ENCODE results near the gene SPATA2L. TPM values are rescaled to one million over a fixed set of nuclear protein-coding genes. Genes with fewer than 3 reads are reported as not detected.

The SPATA2L gene
- total and polyA plus RNA-seq, 10 of the 15 experiments (the other 5 are each of a cell fraction or from before 2014, with no cell fraction given) = 0.20 to 6.9 (median 3.9) TPM; not detected in 1

GRCh38 chr16:89729293-89729692 is 27.8 kb upstream of the SPATA2L start:
- H3K9me3 ChIP-seq (replicated peaks; ENCODE audit: control insufficient read depth, insufficient read depth, low read length) = no peaks in the 10 kb centered on the region
- BruUV-seq (replicated peaks) = no TSS peak
- H3K4me3 ChIP-seq = no peak overlapping the region
- 90% methylated on average over 16 of the region's 18 CpGs for WGBS (ENCODE audit: insufficient coverage, insufficient replicate concordance, low lambda C conversion rate, missing lambda C conversion rate)
- FAIRE-seq = no peak
- DNase-seq (ENCODE audit: low read depth, low spot score) = no peak
- SMC1A ChIA-PET (ENCODE audit: uncharacterized antibody, unreplicated experiment) = no interaction called here
- no peak overlapping the region for H3K4me2 ChIP-seq (ENCODE audit: control insufficient read depth, insufficient read depth)
- H2AFZ ChIP-seq (ENCODE audit: control insufficient read depth, low read depth, low read length) = no peak overlapping the region
- H3K27me3 ChIP-seq (replicated peaks in 1 of 2; ENCODE audit: control insufficient read depth in 2 of 2, insufficient read depth in 2 of 2, low read length in 1 of 2) = no peaks in the 10 kb centered on the region
- in situ Hi-C loops (cut with MboI) (no loop called here), intact Hi-C loops (cut with micrococcal nuclease; ENCODE audit: unreplicated experiment) (no loop called here)
- H3K4me1 ChIP-seq (ENCODE audit: control insufficient read depth, insufficient read depth, low read length) = no peaks in the 10 kb centered on the region
- peaks cover 14 to 21% of the 10 kb centered on the region in 2 experiments for H3K36me3 ChIP-seq (ENCODE audit: control insufficient read depth in 2 of 2, insufficient read depth in 2 of 2, low read length in 1 of 2)
- CTCF ChIA-PET = no interaction called here
- H3K27ac ChIP-seq (ENCODE audit: control insufficient read depth, insufficient read depth) = no peak overlapping the region
- TF ChIP-seq IRF3 (IDR thresholded peaks at IDR 0.05) = no peak
- no peak for TF ChIP-seq ESRRA (IDR thresholded peaks at IDR 0.05; ENCODE audit: low read length)
- no peak for TF ChIP-seq KLF5 (IDR thresholded peaks at IDR 0.05; ENCODE audit: partially characterized antibody)
- no peak for TF ChIP-seq CUX1 (IDR thresholded peaks at IDR 0.05; ENCODE audit: insufficient replicate concordance, low read depth, low read length)
- TF ChIP-seq CBX3 (IDR thresholded peaks at IDR 0.05; ENCODE audit: borderline replicate concordance, low read depth) = no peak
- TF ChIP-seq SIX5 (IDR thresholded peaks at IDR 0.05; ENCODE audit: low read depth, low read length, severe bottlenecking) = no peak
- TF ChIP-seq FOXM1 (IDR thresholded peaks at IDR 0.05; ENCODE audit: low read depth, low read length) = no peak
- TF ChIP-seq CHD2 (IDR thresholded peaks at IDR 0.05; ENCODE audit: borderline replicate concordance, low read depth, low read length) = no peak
- no peak for TF ChIP-seq GABPA (IDR thresholded peaks at IDR 0.05; ENCODE audit: low read depth)
- no peak for TF ChIP-seq BHLHE40 (IDR thresholded peaks at IDR 0.05; ENCODE audit: borderline replicate concordance in 1 of 2, low read depth in 2 of 2, low read length in 1 of 2)
- no peaks in the 10 kb centered on the region for H4K20me1 ChIP-seq (ENCODE audit: control insufficient read depth, insufficient read depth)
- ATAC-seq = no peak
- POLR2A ChIA-PET = interaction anchor here (0.9 kb wide), 1 partner anchor 32 kb away, joined by 4 read pairs; no protein-coding TSS in a partner anchor
- RAD21 ChIA-PET (ENCODE audit: unreplicated experiment) = no interaction called here
- no peaks in the 10 kb centered on the region; the same call in none of the 2 replicates for H3K79me2 ChIP-seq (ENCODE audit: control insufficient read depth, insufficient read depth, low read length)
- H3K9ac ChIP-seq (ENCODE audit: control insufficient read depth, insufficient read depth, low read length) = no peak overlapping the region
